ENCODE measurements around the gene BRI3BP. TPM values are rescaled to one million over a fixed set of nuclear protein-coding genes. Genes with fewer than 3 reads are reported as not detected.

BRI3BP gene
- total RNA-seq, 1 donor from 2014 or later, result 3.6 TPM

- no peak overlapping the region for H3K4me2 ChIP-seq (ENCODE audit: low read length)
- H3K79me2 ChIP-seq (ENCODE audit: insufficient read depth, low read length), result no peaks in the 10 kb centered on the region
- H2AFZ ChIP-seq (ENCODE audit: low read depth, low read length), result no peak overlapping the region
- H4K20me1 ChIP-seq (ENCODE audit: insufficient read depth, low read length), result no peaks in the 10 kb centered on the region
- H3K4me1 ChIP-seq (ENCODE audit: insufficient read depth, low read length), result no peaks in the 10 kb centered on the region
- TF ChIP-seq CTCF (IDR thresholded peaks at IDR 0.05; ENCODE audit: insufficient read depth, low read depth, low read length), result no peak
- TF ChIP-seq EZH2 (IDR thresholded peaks at IDR 0.05; ENCODE audit: insufficient read depth, low read length), result no peak
- H3K27ac ChIP-seq (ENCODE audit: low read depth, low read length), result no peak overlapping the region
- H3K4me3 Mint-ChIP-seq (ENCODE audit: unreplicated experiment), result no peak overlapping the region
- no peaks in the 10 kb centered on the region for H3K4me1 Mint-ChIP-seq (ENCODE audit: low read depth, unreplicated experiment)
- DNase-seq (ENCODE audit: low read depth) (no peak), FAIRE-seq (no peak)
- H3K9me3 Mint-ChIP-seq (ENCODE audit: unreplicated experiment), result no peaks in the 10 kb centered on the region
- no peaks in the 10 kb centered on the region for H3K27me3 Mint-ChIP-seq (ENCODE audit: low read depth, unreplicated experiment)
- no peaks in the 10 kb centered on the region for H3K27me3 ChIP-seq (ENCODE audit: insufficient read depth, low read length)
- no peak overlapping the region for H3K4me3 ChIP-seq (ENCODE audit: insufficient read depth, low read depth, low read length)
- H3K9ac ChIP-seq (ENCODE audit: low read length), result no peak overlapping the region
- peaks cover 12% of the 10 kb centered on the region for H3K36me3 ChIP-seq (ENCODE audit: insufficient read depth, low read length)
- H3K36me3 Mint-ChIP-seq (ENCODE audit: low read depth, unreplicated experiment), result peaks cover 17% of the 10 kb centered on the region
- H3K9me3 ChIP-seq (ENCODE audit: insufficient read depth, low read depth, low read length), result no peaks in the 10 kb centered on the region
- H3K27ac Mint-ChIP-seq (ENCODE audit: unreplicated experiment), result no peak overlapping the region
Measured at GRCh38 chr12:124949779-124950728, 43.4 kb upstream of the BRI3BP start.

DNA sequence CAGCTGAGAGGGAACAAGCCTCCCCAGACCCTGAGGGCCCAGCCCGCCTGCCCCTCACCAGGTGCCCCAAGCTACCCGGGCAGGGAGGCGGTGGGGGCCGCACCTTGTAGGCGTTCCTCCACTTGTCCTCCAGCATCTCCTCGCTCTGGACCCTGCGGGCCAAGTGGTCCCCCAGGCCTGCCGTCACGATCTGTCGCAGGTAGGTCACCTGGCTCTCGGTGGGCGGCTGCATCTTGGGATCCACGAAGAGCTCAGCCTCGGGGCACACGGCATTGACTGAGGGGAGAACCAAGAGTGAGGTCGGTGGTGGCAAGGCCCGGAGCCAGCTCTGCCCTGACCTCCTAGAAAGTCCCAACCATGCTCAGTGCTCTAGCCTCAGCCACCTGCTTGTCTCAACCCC is 41.1 kb upstream of the BRI3BP start:
- Mint-ChIP-seq H3K9me3 (ENCODE audit: unreplicated experiment) (no peaks in the 10 kb centered on the region), H3K27ac (ENCODE audit: unreplicated experiment) (no peak overlapping the region), H3K4me3 (ENCODE audit: unreplicated experiment) (no peak overlapping the region), H3K27me3 (ENCODE audit: low read depth, unreplicated experiment) (no peaks in the 10 kb centered on the region), H3K36me3 (ENCODE audit: low read depth, unreplicated experiment) (peaks cover 15% of the 10 kb centered on the region), H3K4me1 (ENCODE audit: low read depth, unreplicated experiment) (no peaks in the 10 kb centered on the region)
- Histone ChIP-seq H3K27me3 (ENCODE audit: insufficient read depth, low read length) (no peaks in the 10 kb centered on the region), H3K79me2 (ENCODE audit: insufficient read depth, low read length) (no peaks in the 10 kb centered on the region), H3K4me2 (ENCODE audit: low read length) (no peak overlapping the region), H3K4me1 (ENCODE audit: insufficient read depth, low read length) (no peaks in the 10 kb centered on the region), H3K36me3 (ENCODE audit: insufficient read depth, low read length) (peaks cover 8% of the 10 kb centered on the region), H4K20me1 (ENCODE audit: insufficient read depth, low read length) (no peaks in the 10 kb centered on the region), H3K9ac (ENCODE audit: low read length) (no peak overlapping the region), H3K27ac (ENCODE audit: low read depth, low read length) (no peak overlapping the region), H2AFZ (ENCODE audit: low read depth, low read length) (no peak overlapping the region), H3K9me3 (ENCODE audit: insufficient read depth, low read depth, low read length) (no peaks in the 10 kb centered on the region), H3K4me3 (ENCODE audit: insufficient read depth, low read depth, low read length) (no peak overlapping the region)
- no peak for DNase-seq (ENCODE audit: low read depth)
- TF ChIP-seq EZH2 (IDR thresholded peaks at IDR 0.05; ENCODE audit: insufficient read depth, low read length), result no peak
- TF ChIP-seq CTCF (IDR thresholded peaks at IDR 0.05; ENCODE audit: insufficient read depth, low read depth, low read length), result no peak
- no peak for FAIRE-seq

DNA sequence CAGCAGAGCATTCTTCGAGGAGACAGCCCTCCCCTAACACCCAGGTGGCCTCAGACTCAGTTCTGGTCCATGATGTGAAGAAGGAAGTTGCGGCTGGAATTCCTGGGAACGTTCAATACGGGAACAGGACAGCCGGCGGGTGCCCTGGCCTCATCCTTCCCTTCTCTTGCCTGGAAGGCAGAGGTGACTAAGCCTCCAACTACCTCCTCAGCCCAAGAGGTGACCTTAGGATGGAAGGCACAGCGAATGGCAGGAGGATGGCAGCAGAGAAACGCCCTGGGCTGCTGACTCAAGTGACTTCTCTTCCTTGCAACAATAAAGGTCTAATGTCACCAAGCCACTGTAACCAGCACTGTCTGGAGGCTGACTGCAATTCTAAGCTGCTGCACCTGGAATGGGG is 40.6 kb upstream of the BRI3BP start:
- Mint-ChIP-seq H3K4me3 (ENCODE audit: unreplicated experiment) (no peak overlapping the region), H3K27ac (ENCODE audit: unreplicated experiment) (no peak overlapping the region), H3K36me3 (ENCODE audit: low read depth, unreplicated experiment) (peaks cover 18% of the 10 kb centered on the region), H3K27me3 (ENCODE audit: low read depth, unreplicated experiment) (no peaks in the 10 kb centered on the region), H3K4me1 (ENCODE audit: low read depth, unreplicated experiment) (no peaks in the 10 kb centered on the region), H3K9me3 (ENCODE audit: unreplicated experiment) (no peaks in the 10 kb centered on the region)
- no peak overlapping the region for H3K4me2 ChIP-seq (ENCODE audit: low read length)
- no peak overlapping the region for H2AFZ ChIP-seq (ENCODE audit: low read depth, low read length)
- no peak overlapping the region for H3K9ac ChIP-seq (ENCODE audit: low read length)
- no peaks in the 10 kb centered on the region for H3K27me3 ChIP-seq (ENCODE audit: insufficient read depth, low read length)
- H3K27ac ChIP-seq (ENCODE audit: low read depth, low read length), result no peak overlapping the region
- no peaks in the 10 kb centered on the region for H3K9me3 ChIP-seq (ENCODE audit: insufficient read depth, low read depth, low read length)
- TF ChIP-seq EZH2 (IDR thresholded peaks at IDR 0.05; ENCODE audit: insufficient read depth, low read length), result no peak
- TF ChIP-seq CTCF (IDR thresholded peaks at IDR 0.05; ENCODE audit: insufficient read depth, low read depth, low read length), result no peak
- no peak overlapping the region for H3K4me3 ChIP-seq (ENCODE audit: insufficient read depth, low read depth, low read length)
- no peaks in the 10 kb centered on the region for H3K79me2 ChIP-seq (ENCODE audit: insufficient read depth, low read length)
- DNase-seq (ENCODE audit: low read depth) (no peak), FAIRE-seq (no peak)
- H3K4me1 ChIP-seq (ENCODE audit: insufficient read depth, low read length), result no peaks in the 10 kb centered on the region
- H4K20me1 ChIP-seq (ENCODE audit: insufficient read depth, low read length), result no peaks in the 10 kb centered on the region
- peaks cover 8% of the 10 kb centered on the region for H3K36me3 ChIP-seq (ENCODE audit: insufficient read depth, low read length)
